ENCODE measurements around the gene ACSF2. TPM values are rescaled to one million over a fixed set of nuclear protein-coding genes. Genes with fewer than 3 reads are reported as not detected.
"Not testable (repeated sequence)": the region's sequence is repeated elsewhere in the genome, so short reads cannot be mapped to it uniquely, and the experiment has no call there.

Gene ACSF2
- total RNA-seq, 1 donor from 2014 or later, result 34.5 TPM

GRCh38 chr17:50424996-50425681, 879 bp upstream of the ACSF2 start:
- TF ChIP-seq CTCF (conservative IDR thresholded peaks at IDR 0.05), result no peak
- peaks cover 38% of the 10 kb centered on the region for H3K4me1 Mint-ChIP-seq
- no peak overlapping the region for H3K27ac Mint-ChIP-seq (ENCODE audit: unreplicated experiment)
- no peak for DNase-seq (ENCODE audit: low read depth, low spot score)
- H3K4me3 Mint-ChIP-seq, result peak overlapping the region; percentile 85
- H3K27me3 Mint-ChIP-seq (ENCODE audit: low read depth), result no peaks in the 10 kb centered on the region
- H3K36me3 Mint-ChIP-seq (ENCODE audit: low read depth), result peaks cover 2% of the 10 kb centered on the region
- H3K9me3 Mint-ChIP-seq, result peaks cover 6% of the 10 kb centered on the region

GRCh38 chr17:50426472-50426782, 409 bp downstream of the ACSF2 start:
- H3K27ac Mint-ChIP-seq (ENCODE audit: unreplicated experiment), result no peak overlapping the region
- H3K36me3 Mint-ChIP-seq (ENCODE audit: low read depth), result no peaks in the 10 kb centered on the region

GRCh38 chr17:50426814-50427787, 1.1 kb downstream of the ACSF2 start:
- Mint-ChIP-seq H3K27ac (ENCODE audit: unreplicated experiment) (peak overlapping the region; percentile 78), H3K4me1 (peaks cover 38% of the 10 kb centered on the region), H3K36me3 (ENCODE audit: low read depth) (no peaks in the 10 kb centered on the region), H3K9me3 (peaks cover 3% of the 10 kb centered on the region), H3K27me3 (ENCODE audit: low read depth) (no peaks in the 10 kb centered on the region), H3K4me3 (peak overlapping the region; percentile 85)
- no peak for DNase-seq (ENCODE audit: low read depth, low spot score)
- peak; percentile 46 for TF ChIP-seq CTCF (conservative IDR thresholded peaks at IDR 0.05)

More at GRCh38 chr17:50426472-50426782, 409 bp downstream of the ACSF2 start:
- no peak for DNase-seq (ENCODE audit: low read depth, low spot score)
- Mint-ChIP-seq H3K9me3 (peaks cover 3% of the 10 kb centered on the region), H3K4me3 (peak overlapping the region; percentile 85), H3K27me3 (ENCODE audit: low read depth) (no peaks in the 10 kb centered on the region), H3K4me1 (peaks cover 41% of the 10 kb centered on the region)
- no peak for TF ChIP-seq CTCF (conservative IDR thresholded peaks at IDR 0.05)

- not testable (repeated sequence) for DNase-seq (ENCODE audit: low read depth, low spot score); H3K27me3 Mint-ChIP-seq (ENCODE audit: low read depth); H3K27ac Mint-ChIP-seq (ENCODE audit: unreplicated experiment); H3K36me3 Mint-ChIP-seq (ENCODE audit: low read depth); H3K9me3 Mint-ChIP-seq
- Mint-ChIP-seq H3K4me3 (peak overlapping the region; percentile 56), H3K4me1 (peaks cover 38% of the 10 kb centered on the region)
These were observed 2.1 kb downstream of the ACSF2 start for GRCh38 chr17:50428126-50428525.

- peaks cover 38% of the 10 kb centered on the region for H3K4me1 Mint-ChIP-seq
- no peaks in the 10 kb centered on the region for H3K9me3 Mint-ChIP-seq
- no peak overlapping the region for H3K27ac Mint-ChIP-seq (ENCODE audit: unreplicated experiment)
- no peaks in the 10 kb centered on the region for H3K27me3 Mint-ChIP-seq (ENCODE audit: low read depth)
- no peak for DNase-seq (ENCODE audit: low read depth, low spot score)
- H3K36me3 Mint-ChIP-seq (ENCODE audit: low read depth), result no peaks in the 10 kb centered on the region
- no peak for TF ChIP-seq CTCF (conservative IDR thresholded peaks at IDR 0.05)
- peak overlapping the region; percentile 73 for H3K4me3 Mint-ChIP-seq
These were observed 2.9 kb downstream of the ACSF2 start for GRCh38 chr17:50428831-50429424.
